Peyer's patch (tissue), 4 donors: ENCODE data around the gene SECISBP2L.

Experiments
- POLR2A ChIP-seq, 2 donors: fragments of 450-650 bp; IDR thresholded peaks; one replicate each; pipeline ENCODE4 v1.5.1; 2017; ENCODE audit warnings: antibody characterized with exemption in 2 of 2, mild to moderate bottlenecking in 2 of 2, moderate library complexity in 2 of 2
- TF ChIP-seq, protein P1 (sequence below), 6 experiments: fragments of 450-650 bp in 4 of 6; fragments of 200-600 bp in 2 of 6; sonication (generic) in 1 of 6; IDR thresholded peaks; one replicate each; pipeline ENCODE4 v1.5.1; 2017 to 2019; ENCODE audit warnings: antibody characterized with exemption in 6 of 6, mild to moderate bottlenecking in 3 of 6, moderate library complexity in 1 of 6

DNA sequence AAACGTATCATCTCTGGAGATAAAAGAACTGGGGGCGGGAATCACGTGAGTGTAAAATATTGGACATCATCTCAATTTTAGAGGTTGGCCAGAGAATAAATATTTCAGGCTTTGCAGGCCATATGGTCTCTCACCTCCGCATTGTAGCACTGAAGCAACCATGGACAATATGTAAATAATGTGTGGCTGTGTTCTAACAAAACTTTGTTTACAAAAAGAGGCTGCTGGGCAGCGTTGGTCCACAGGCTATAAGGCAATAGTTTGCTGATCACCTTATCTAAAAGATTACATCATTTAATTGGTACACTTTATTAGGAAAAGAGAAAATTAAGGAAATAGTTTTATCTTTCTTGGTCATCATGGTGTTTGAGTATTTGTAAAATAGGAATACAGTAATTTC lies 60.0 kb downstream of the SECISBP2L start:
- TF ChIP-seq, protein P1, sequence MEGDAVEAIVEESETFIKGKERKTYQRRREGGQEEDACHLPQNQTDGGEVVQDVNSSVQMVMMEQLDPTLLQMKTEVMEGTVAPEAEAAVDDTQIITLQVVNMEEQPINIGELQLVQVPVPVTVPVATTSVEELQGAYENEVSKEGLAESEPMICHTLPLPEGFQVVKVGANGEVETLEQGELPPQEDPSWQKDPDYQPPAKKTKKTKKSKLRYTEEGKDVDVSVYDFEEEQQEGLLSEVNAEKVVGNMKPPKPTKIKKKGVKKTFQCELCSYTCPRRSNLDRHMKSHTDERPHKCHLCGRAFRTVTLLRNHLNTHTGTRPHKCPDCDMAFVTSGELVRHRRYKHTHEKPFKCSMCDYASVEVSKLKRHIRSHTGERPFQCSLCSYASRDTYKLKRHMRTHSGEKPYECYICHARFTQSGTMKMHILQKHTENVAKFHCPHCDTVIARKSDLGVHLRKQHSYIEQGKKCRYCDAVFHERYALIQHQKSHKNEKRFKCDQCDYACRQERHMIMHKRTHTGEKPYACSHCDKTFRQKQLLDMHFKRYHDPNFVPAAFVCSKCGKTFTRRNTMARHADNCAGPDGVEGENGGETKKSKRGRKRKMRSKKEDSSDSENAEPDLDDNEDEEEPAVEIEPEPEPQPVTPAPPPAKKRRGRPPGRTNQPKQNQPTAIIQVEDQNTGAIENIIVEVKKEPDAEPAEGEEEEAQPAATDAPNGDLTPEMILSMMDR (IDR thresholded peaks at IDR 0.05) = no peak
- no peak for TF ChIP-seq POLR2A (IDR thresholded peaks at IDR 0.05)
